HG03521 (cell line): ENCODE data around the gene DUSP22.

Source experiments
- ATAC-seq: cut with Tn5 transposase; IDR thresholded peaks from one replicate; pipeline ENCODE4 v1.9.1; 2021; ENCODE audit warnings: mild to moderate bottlenecking, moderate library complexity; ENCODE audit not compliant: unreplicated experiment

DUSP22 gene

GRCh38 chr6:336159-337114 lies 44.1 kb downstream of the DUSP22 start:
- peak; percentile 40 for ATAC-seq

- no peak for ATAC-seq
Observed at GRCh38 chr6:337805-338368, 45.6 kb downstream of the DUSP22 start.

DNA sequence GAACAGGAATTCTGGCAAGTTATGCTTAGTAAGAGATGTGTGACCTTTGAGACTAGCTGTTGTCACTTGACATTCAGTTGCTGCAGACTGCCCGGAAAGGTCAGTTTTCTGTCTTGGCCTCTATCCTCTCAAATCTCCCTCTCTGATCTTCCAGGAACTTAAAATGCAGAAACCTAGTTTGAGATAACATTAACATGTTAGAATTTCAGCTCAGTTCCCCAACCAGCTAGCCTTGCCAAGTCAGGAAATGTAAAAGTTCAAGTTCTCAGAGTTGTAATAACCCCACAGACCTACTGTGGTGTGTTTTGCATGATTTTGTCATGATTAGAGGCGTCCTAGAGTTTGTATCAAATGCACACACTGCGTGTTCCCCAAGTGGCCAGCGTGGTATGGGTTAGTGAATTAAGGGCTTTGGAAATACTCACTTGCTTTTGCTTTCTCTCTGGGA lies 46.6 kb downstream of the DUSP22 start:
- no peak for ATAC-seq

DNA sequence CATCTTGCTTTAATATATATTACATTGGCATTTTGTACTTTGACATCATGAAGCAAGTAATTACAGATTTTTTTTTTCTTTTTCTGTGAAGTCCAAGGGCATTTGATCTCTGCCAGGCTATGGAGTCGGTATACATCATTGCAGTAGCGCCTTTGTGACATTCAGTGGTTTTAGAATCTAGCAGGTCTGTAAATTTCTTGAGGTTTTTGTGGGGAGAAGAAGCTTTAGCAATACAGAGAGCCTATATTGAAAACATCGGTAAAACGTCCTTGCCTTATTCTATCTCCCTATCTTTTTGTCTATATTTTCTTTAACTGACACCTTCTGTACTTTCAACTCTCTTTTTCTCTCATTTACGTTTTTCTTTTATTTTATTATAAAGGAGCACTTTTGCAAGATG lies 47.2 kb downstream of the DUSP22 start:
- no peak for ATAC-seq

DNA sequence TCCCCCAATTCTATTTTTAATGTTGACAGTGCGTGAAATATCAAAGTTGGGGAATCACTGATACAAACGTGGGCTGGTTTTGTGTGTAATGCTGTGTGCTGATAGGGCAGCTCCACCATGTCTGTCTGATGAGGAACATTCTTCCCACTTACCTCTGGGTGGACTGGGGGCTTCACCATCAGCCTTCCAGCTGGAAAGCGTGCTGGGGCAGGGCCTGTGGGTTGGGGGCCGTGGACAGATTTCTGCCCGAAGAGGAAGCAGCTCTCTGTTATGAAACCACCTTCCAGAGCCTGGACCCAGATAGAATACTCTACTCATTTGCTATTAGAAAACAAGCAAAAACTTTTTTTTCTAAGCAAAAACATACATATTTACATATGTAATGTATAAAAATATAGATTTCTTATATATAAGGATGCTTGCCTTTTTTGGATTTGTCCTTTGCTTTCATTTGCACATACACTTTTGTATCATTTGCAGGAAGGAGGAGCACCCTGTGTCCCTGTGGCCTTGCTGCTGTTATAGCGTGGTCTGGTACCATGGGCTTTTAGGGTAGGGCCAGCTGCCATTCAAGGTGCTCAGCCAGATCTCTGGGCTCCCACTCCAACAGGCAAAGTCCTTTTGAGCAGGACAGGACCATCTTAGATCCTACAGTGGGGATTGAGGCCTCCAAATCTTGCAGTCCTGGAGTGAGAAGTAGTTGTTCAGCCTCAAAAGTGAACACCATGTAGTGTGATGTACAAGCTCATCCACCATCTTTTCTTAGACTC lies 48.1 kb downstream of the DUSP22 start:
- no peak for ATAC-seq

GRCh38 chr6:340991-341827 lies 48.9 kb downstream of the DUSP22 start:
- ATAC-seq, result peak; percentile 27

- peak; percentile 56 for ATAC-seq
Observed at GRCh38 chr6:341914-342831, 49.9 kb downstream of the DUSP22 start.

DNA sequence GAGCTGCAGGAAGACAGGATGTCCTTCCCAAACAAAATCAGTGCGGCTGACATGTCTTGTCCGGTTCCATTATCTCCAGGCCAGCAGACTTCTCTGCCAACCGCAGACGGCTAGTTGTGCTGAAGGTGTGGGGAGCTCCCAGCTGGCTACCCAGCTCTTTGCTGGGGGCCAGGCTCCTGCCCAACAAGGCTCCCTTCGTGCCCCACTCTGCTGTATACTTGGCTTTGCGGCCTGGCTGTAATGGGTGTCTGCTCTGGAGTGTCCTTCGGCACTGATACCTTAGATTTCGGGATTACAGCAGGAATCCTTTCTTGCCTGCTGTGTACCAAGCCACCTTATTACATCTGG lies 50.5 kb downstream of the DUSP22 start:
- ATAC-seq, result no peak

- no peak for ATAC-seq
Observed at GRCh38 chr6:343226-343935, 51.1 kb downstream of the DUSP22 start.

- ATAC-seq, result no peak
Observed at GRCh38 chr6:343960-344815, 51.9 kb downstream of the DUSP22 start.

DNA sequence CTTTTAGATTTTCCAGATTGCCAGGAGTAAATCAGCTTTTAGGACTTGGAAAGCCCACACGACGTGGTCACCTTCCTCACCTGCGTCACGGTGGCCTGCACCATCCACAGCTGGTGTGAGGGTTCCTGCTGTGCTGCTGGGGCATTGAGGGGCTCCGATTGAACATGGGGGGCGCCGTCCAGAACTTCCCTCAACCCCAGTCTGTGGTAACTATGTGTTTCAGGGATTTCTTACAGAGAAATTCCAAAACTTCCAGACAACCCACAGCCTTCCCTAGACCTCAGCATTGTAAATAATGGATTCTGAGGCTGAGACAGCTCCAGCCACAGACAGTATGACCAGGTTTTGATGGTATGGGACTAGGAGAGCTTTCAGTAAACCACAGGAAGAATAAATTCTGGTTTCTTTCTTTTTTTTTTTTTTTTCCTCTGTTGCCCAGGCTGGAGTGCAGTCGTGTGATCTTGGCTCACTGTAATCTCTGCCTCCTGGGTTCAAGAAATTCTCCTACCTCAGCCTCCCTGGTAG lies 52.6 kb downstream of the DUSP22 start:
- no peak for ATAC-seq

- no peak for ATAC-seq
Observed at GRCh38 chr6:345747-346385, 53.6 kb downstream of the DUSP22 start.

DNA sequence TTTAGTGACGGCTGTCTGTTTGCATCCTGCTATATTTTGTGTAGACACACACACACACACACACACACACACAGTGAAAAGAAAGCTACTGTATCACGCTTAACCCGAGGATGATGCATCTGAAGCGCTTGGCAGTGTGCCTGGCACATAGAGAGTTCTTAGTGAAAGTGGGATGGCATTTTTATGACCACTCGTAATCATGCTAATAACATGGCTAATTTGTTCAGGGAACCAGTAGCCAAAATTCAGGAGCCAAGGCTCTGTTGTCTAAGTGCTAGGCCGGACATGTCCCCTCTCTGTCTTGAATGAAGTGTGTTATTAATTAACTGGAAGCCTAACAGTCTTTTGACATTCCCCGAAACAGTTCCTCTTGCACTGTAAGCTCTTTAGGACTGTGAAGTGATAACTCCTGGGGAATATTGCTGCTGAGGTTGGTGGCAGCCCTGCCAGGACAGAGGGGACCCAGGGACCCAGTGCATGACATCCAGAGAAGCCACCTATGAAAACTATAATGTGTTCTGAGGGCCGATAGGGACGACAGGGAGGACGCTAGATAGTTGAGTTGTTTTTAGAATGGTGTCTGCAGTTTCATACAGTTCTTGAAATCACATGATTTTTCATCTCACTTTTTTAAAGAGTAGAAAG lies 54.2 kb downstream of the DUSP22 start:
- no peak for ATAC-seq

- peak; percentile 74 for ATAC-seq
Observed at GRCh38 chr6:347232-347631, 54.9 kb downstream of the DUSP22 start.

DNA sequence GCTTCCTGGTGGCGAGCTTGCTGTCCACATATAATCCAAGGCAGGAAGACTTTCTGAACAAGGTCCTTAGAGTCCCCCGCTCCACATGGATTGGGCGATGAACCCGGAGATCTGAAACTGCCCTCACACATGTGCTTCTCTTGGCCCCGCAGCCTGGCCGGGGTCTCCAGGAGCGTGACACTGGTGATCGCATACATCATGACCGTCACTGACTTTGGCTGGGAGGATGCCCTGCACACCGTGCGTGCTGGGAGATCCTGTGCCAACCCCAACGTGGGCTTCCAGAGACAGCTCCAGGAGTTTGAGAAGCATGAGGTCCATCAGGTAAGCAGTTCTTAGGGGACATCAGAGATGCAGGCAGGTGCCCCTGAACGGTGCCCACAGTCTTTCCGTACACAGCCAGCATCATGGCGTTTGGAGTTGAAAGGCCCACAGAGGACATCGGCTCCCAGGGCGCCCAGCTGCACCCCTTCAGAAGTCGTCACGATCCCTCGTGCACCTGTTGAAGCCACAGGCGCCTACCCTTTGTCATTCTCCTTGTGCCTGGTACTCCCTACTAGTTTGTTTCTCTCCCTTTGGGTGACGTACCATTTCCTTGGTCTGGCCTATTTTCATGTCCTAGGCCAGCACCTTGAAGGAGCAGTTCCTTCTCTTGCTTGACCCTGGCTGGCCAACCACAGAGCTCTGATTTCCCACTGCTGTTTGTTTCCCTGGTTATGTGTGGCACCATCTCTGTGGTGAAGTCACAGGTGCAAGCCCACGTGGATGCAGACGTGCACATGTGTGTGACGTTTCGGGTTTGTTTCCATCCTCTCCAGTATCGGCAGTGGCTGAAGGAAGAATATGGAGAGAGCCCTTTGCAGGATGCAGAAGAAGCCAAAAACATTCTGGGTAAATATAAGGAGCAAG lies 55.9 kb downstream of the DUSP22 start:
- no peak for ATAC-seq

DNA sequence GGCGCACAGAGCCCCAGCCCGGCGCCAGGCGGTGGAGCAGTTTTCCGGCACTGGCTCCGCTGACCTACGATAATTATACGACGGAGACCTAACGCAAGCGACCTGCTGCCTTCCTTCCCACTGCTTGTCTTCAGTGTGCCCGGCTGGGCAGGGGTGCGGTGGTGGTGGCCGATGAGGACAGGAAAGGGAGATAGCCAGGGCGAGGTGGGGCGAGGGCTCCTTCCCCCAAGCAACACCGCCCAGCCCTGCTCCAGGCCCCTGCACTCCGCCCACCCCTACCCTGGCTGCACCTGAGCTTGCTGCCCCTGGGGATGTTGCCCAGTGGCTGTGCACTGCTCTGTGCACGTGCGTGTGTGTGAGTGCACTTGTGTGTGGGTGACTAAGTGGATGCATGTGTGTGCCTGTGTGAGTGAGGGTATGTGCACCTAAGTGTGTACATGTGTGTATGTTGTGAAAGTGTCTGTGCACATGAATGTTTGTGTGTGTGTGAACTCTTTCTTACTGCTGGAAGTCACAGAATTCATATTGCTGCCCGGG lies 56.6 kb downstream of the DUSP22 start:
- ATAC-seq, result no peak
